Transverse colon (tissue), 4 donors: ENCODE results near the gene EVA1C. TPM values are rescaled to one million over a fixed set of nuclear protein-coding genes. Genes with fewer than 3 reads are reported as not detected.
"Not testable (repeated sequence)": the region's sequence is repeated elsewhere in the genome, so short reads cannot be mapped to it uniquely, and the experiment has no call there.

Experiments used
- DNase-seq: peaks from one replicate; pipeline ENCODE4 v3.0.0-alpha.2; 2019
- H3K27ac ChIP-seq, 4 donors: fragments of 200-600 bp; sonication (generic); 2 replicates each; pipeline ENCODE4 v1.5.1; 2016 to 2018; ENCODE audit warnings: inconsistent platforms in 4 of 4
- H3K27me3 ChIP-seq: fragments of 200-600 bp; sonication (generic); 2 replicates; pipeline ENCODE4 v1.5.1; 2017; ENCODE audit warnings: inconsistent platforms
- H3K36me3 ChIP-seq, 4 donors: fragments of 200-600 bp; sonication (generic); 2 replicates each; pipeline ENCODE4 v1.5.1; 2017 to 2019; ENCODE audit warnings: inconsistent platforms in 4 of 4
- H3K4me1 ChIP-seq, 4 donors: fragments of 200-600 bp; sonication (generic); 2 replicates each; pipeline ENCODE4 v1.5.1; 2017 to 2020; ENCODE audit warnings: inconsistent platforms in 4 of 4
- H3K4me3 ChIP-seq, 4 donors: fragments of 200-600 bp; sonication (generic); 1 replicate in 1 of 4; 2 replicates in 3 of 4; pipeline versions ENCODE4 v1.5.1 to v1.6.1; 2017 to 2019; ENCODE audit warnings: inconsistent platforms in 4 of 4
- H3K9me3 ChIP-seq, 2 donors: fragments of 200-600 bp; sonication (generic); 2 replicates each; pipeline ENCODE4 v1.5.1; 2017 to 2019; ENCODE audit warnings: inconsistent platforms in 2 of 2
- CTCF ChIP-seq, 5 experiments: fragments of 200-600 bp in 3 of 5; fragments of 450-650 bp in 2 of 5; sonication (generic) in 3 of 5; IDR thresholded peaks; 1 replicate in 2 of 5; 2 replicates in 3 of 5; pipeline ENCODE4 v1.5.1; 2016 to 2017; ENCODE audit warnings: antibody characterized with exemption in 5 of 5, inconsistent platforms in 3 of 5, mild to moderate bottlenecking in 2 of 5, moderate library complexity in 1 of 5
- EP300 ChIP-seq: sonication (generic); formaldehyde crosslinking; IDR thresholded peaks from one replicate; pipeline ENCODE4 v1.6.1; 2017; ENCODE audit warnings: antibody characterized with exemption, low read depth
- POLR2A ChIP-seq: fragments of 450-650 bp; IDR thresholded peaks from one replicate; pipeline ENCODE4 v1.6.1; 2016; ENCODE audit warnings: antibody characterized with exemption, mild to moderate bottlenecking, moderate library complexity
- POLR2AphosphoS5 ChIP-seq, 3 donors: sonication (generic); formaldehyde crosslinking; IDR thresholded peaks; one replicate each; pipeline ENCODE4 v1.6.1; 2016; ENCODE audit warnings: antibody characterized with exemption in 3 of 3
- WGBS, 2 donors: methylation state at CpG; one replicate each; pipeline ENCODE4 v1.1.5; 2018; ENCODE audit warnings: low coverage in 1 of 2; 5-methylcytosine and 5-hydroxymethylcytosine counted together
- in situ Hi-C, 4 donors: fragments of 200-750 bp; cut with MboI; loops; one replicate each; pipeline versions ENCODE4 v1.15.0 to v1.15.1; 2017; ENCODE audit warnings: low sequenced_read_pairs in 3 of 4, low pct_ligation_motif_present in 1 of 4, low pct_unique_long_range_greater_than_20kb in 1 of 4
- intact Hi-C: fragments of 100-400 bp; cut with DNase I; formaldehyde crosslinking; loops from one replicate; pipeline ENCODE4 v1.15.1; 2023; ENCODE audit warnings: low total_unique reads
- total RNA-seq, 4 donors: library from RNA; depleted of rRNA; stranded (reverse); fragments of >200 nt; gene quantifications; one replicate each; pipeline ENCODE4 v1.1.0, GENCODE V29; 2016

Gene EVA1C
- total RNA-seq, 4 donors from 2014 or later: 8.6 to 44.1 (median 33.8) TPM

DNA sequence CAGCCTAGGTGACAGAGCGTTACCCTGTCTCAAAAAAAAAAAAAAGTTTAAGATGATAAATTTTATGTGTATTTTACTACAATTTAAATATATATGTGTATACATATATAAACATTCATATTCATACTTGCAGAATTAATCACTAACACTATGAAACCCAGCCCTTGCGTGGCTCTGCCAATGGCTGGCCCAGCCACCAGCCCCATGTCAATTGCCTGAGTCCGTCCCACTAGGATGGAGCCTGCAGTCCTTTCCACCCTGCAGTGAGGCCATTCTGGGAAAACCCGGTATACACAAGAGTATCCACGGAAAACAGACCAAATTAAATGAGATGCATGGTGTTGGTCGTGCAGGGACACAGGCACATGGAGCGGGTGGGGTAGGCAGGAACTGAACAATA, 123.1 kb downstream of the EVA1C start:
- Histone ChIP-seq H3K4me3 (no peak overlapping the region), H3K4me1 (no peaks in the 10 kb centered on the region), H3K27ac (no peak overlapping the region), H3K36me3 (no peaks in the 10 kb centered on the region), H3K9me3 (no peaks in the 10 kb centered on the region), H3K27me3 (no peaks in the 10 kb centered on the region)
- intact Hi-C loops (no loop called here), in situ Hi-C loops (no loop called here)
- WGBS, 2 donors: 89 to 91% methylated on average over 7 of the region's 7 CpGs
- no peak for DNase-seq
- TF ChIP-seq EP300 (no peak), POLR2AphosphoS5 (IDR thresholded peaks at IDR 0.05) (no peak)

DNA sequence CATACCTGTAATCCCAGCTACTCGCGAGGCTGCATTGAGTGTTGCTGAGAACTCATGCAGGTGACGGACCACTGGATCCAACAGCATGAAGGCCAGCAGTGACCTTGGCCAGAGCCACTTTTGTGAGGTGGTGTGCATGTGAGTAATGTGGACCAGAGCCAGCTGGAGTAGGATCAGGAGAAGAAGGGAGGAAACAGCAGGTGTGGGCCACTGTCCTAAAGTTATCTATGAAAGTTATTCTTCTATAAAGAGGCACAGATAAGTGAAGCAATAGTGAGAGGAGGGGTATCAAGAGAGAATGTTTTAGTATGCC, 125.0 kb downstream of the EVA1C start:
- Histone ChIP-seq H3K27me3 (no peaks in the 10 kb centered on the region), H3K27ac (no peak overlapping the region), H3K4me1 (no peaks in the 10 kb centered on the region), H3K9me3 (no peaks in the 10 kb centered on the region), H3K36me3 (no peaks in the 10 kb centered on the region), H3K4me3 (no peak overlapping the region)
- in situ Hi-C loops (no loop called here), intact Hi-C loops (no loop called here)
- DNase-seq: no peak
- 86 to 93% methylated on average over 1 to 3 of the region's 3 CpGs for WGBS, 2 donors
- no peak for TF ChIP-seq CTCF (IDR thresholded peaks at IDR 0.05)

DNA sequence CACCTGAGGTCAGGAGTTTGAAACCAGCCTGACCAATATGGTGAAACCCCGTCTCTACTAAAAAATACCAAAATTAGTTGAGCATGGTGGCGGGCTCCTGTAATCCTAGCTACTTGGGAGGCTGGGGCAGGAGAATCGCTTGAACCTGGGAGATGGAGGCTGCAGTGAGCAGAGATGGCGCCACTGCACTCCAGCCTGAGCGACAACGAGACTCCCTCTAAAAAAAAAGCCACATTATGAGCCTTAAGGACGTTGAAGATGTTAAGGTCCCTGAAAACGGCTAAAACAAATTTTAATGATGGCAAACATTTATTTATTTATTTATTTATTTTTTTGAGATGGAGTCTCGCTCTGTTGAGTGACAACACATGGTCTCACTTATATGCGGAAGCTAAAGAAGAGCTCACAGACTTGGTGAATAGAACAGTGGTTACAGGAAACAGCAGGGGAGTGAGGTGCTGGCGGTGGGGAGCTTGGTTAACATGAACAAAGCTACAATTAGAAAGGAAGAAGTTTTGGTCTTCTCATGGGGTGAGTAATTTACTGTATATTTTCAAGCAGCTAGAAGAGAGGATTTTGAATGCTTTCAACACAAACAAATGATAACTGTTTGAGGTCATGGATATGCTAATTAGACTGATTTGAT, 125.8 kb downstream of the EVA1C start:
- in situ Hi-C loops: no loop called here
- Histone ChIP-seq H3K27ac (no peak overlapping the region), H3K9me3 (no peaks in the 10 kb centered on the region), H3K27me3 (no peaks in the 10 kb centered on the region), H3K4me3 (no peak overlapping the region), H3K36me3 (no peaks in the 10 kb centered on the region), H3K4me1 (no peaks in the 10 kb centered on the region)
- DNase-seq: no peak
- intact Hi-C loops: no loop called here
- TF ChIP-seq POLR2A: no peak
- TF ChIP-seq EP300: no peak
- no peak for TF ChIP-seq CTCF (IDR thresholded peaks at IDR 0.05)
- WGBS, 2 donors: 77 to 78% methylated on average over 11 of the region's 11 CpGs

DNA sequence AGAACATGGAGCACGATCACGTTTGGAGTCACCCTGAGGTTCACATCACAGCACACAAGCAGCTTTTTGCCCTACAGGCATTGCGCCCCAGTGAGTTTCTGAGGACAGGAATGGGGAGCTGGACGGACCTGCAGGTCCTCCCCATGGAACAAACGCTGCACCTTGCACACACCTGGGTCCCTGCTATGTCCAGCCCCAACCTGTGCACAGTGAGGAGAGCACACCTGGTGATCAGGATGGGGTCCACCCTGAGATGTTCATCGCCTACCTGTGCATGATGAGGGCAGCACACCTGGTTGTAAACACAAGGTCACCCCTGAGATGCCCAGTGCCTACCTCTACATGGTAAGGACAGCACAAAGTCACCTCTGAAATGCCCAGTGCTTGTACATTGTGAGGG, 126.9 kb downstream of the EVA1C start:
- no peak overlapping the region for H3K27ac ChIP-seq
- H3K4me3 ChIP-seq: no peak overlapping the region
- H3K9me3 ChIP-seq: no peaks in the 10 kb centered on the region
- no peaks in the 10 kb centered on the region for H3K4me1 ChIP-seq
- H3K36me3 ChIP-seq: no peaks in the 10 kb centered on the region
- no peak for TF ChIP-seq POLR2AphosphoS5 (IDR thresholded peaks at IDR 0.05)
- TF ChIP-seq EP300: no peak
- TF ChIP-seq CTCF (IDR thresholded peaks at IDR 0.05): no peak
- no peak for TF ChIP-seq POLR2A
- no peak for DNase-seq
- intact Hi-C loops (no loop called here), in situ Hi-C loops (no loop called here)
- WGBS, 2 donors: 70 to 76% methylated on average over 2 to 6 of the region's 6 CpGs
- no peaks in the 10 kb centered on the region for H3K27me3 ChIP-seq

- H3K4me1 ChIP-seq, H3K27ac ChIP-seq, intact Hi-C loops, H3K36me3 ChIP-seq, H3K27me3 ChIP-seq, H3K4me3 ChIP-seq, DNase-seq, H3K9me3 ChIP-seq, in situ Hi-C loops: not testable (repeated sequence)
- 100% methylated on average over 1 of the region's 2 CpGs; no CpG with 5 or more reads in 1 of the 2 donors for WGBS, 2 donors
These were observed 130.6 kb downstream of the EVA1C start for GRCh38 chr21:32543056-32543455.
